GM21786 (cell line): ENCODE results near the gene SORCS2.

ENCODE experiments used
- ATAC-seq: cut with Tn5 transposase; IDR thresholded peaks from one replicate; pipeline ENCODE4 v1.9.1; 2021; ENCODE audit not compliant: unreplicated experiment

The SORCS2 gene

GRCh38 chr4:7402526-7402925, 210.2 kb downstream of the SORCS2 start:
- ATAC-seq: no peak

GRCh38 chr4:7403001-7403400, 210.7 kb downstream of the SORCS2 start:
- no peak for ATAC-seq

- ATAC-seq: no peak
Observed at GRCh38 chr4:7408166-7408565, 215.8 kb downstream of the SORCS2 start.

- ATAC-seq: no peak
Observed at GRCh38 chr4:7410446-7410845, 218.1 kb downstream of the SORCS2 start.

- ATAC-seq: no peak
Observed at GRCh38 chr4:7411491-7411890, 219.2 kb downstream of the SORCS2 start.

- ATAC-seq: no peak
Observed at GRCh38 chr4:7411896-7412553, 219.7 kb downstream of the SORCS2 start.

GRCh38 chr4:7412554-7412912, 220.2 kb downstream of the SORCS2 start:
- ATAC-seq: no peak

GRCh38 chr4:7414046-7414445, 221.7 kb downstream of the SORCS2 start:
- no peak for ATAC-seq

- no peak for ATAC-seq
Observed at GRCh38 chr4:7414736-7415510, 222.6 kb downstream of the SORCS2 start.

GRCh38 chr4:7415927-7416686, 223.8 kb downstream of the SORCS2 start:
- no peak for ATAC-seq

- ATAC-seq: no peak
Observed at GRCh38 chr4:7416745-7417432, 224.6 kb downstream of the SORCS2 start.

- ATAC-seq: no peak
Observed at GRCh38 chr4:7417639-7418038, 225.3 kb downstream of the SORCS2 start.

GRCh38 chr4:7418131-7418943, 226.0 kb downstream of the SORCS2 start:
- no peak for ATAC-seq

GRCh38 chr4:7419961-7420660, 227.8 kb downstream of the SORCS2 start:
- no peak for ATAC-seq

- no peak for ATAC-seq
Observed at GRCh38 chr4:7420661-7421040, 228.3 kb downstream of the SORCS2 start.

GRCh38 chr4:7421356-7422150, 229.2 kb downstream of the SORCS2 start:
- ATAC-seq: no peak

- no peak for ATAC-seq
Observed at GRCh38 chr4:7422151-7422897, 230.0 kb downstream of the SORCS2 start.

GRCh38 chr4:7422898-7423180, 230.5 kb downstream of the SORCS2 start:
- no peak for ATAC-seq

GRCh38 chr4:7423391-7423790, 231.1 kb downstream of the SORCS2 start:
- no peak for ATAC-seq
